ENCODE measurements around the gene MAP4K3.
"Not testable (repeated sequence)": the region's sequence is repeated elsewhere in the genome, so short reads cannot be mapped to it uniquely, and the experiment has no call there.

The MAP4K3 gene

DNA sequence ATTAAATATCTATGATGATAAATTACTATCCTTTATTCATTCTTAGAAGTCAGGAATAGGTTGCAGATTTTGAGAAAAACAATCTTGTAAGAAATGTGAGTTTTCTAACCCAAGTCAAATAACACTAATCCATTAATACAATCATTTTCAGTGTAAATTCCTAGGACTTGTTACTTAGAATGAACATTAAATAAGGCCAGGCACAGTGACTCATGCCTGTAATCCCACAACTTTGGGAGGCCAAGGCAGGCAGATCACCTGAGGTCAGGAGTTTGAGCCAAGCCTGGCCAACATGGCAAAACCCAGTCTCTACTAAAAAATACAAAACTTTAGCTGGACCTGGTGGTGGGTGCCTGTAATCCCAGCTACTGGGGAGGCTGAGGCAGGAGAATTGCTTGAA, 147.5 kb downstream of the MAP4K3 start:
- DNase-seq, result no peak

DNA sequence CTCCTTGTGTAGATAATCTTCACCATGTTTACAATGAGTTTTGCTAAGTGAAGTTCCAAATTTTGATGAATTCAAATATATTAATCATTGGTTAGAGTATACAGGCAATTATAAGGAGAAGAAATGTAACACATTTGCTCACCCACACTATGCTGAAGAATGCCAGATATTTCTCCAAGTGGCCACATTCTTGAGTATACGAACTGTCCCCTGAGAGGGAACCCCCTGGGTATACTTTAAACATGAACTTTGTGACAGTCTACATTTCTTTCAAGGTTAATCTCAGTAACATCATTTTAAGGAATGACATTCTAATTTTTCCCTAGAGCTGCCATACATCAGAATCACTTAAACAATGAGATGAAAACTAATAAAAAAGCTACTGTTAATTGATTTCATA, 153.5 kb downstream of the MAP4K3 start:
- no peak for DNase-seq

DNA sequence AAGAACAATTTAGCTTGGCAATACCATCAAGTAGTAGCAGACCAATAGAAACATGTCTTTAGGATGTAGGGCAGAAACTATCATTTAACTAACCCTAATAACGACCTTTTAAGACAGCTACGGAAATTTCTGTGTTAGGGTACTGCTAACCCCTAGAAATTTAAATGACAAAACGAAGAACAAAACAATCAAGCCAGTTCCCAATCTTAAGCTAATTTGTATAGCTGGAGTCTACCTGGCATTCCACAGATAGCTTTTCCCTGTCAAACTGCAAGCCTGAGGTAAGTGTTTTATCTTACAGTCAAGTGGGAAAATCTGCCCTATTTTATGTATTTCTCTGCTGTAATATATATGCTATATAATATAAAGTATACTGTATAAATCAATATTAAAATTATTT, 155.7 kb downstream of the MAP4K3 start:
- DNase-seq, result no peak

- DNase-seq, result no peak
Measured at GRCh38 chr2:39275016-39275415, 162.1 kb downstream of the MAP4K3 start.

- DNase-seq, result no peak
Measured at GRCh38 chr2:39269941-39270340, 167.1 kb downstream of the MAP4K3 start.

DNA sequence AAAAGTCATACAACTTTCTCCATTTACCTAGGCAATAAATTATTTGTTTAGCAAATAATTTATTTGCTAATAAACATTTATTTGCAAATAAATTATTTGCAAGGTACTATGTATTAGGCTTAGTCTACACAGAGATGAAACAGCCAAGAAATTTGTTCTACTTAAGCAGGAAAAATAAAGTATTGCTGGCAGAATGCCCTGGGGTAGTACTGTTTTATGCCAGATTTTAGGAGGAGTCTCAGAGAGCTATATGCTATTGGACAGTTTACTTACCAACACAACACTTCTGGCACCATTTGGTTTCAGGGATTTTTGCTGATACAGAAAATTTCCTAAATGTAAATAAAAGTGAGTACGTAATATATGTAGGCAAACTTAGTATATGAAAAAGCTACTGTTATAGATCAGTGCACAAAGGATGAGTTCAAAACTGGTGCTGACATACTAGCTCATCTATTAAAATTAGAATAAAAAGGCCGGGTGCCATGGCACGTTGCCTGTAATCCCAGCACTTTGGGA, 170.1 kb downstream of the MAP4K3 start:
- DNase-seq, result no peak

GRCh38 chr2:39266139-39266805, 170.8 kb downstream of the MAP4K3 start:
- DNase-seq, result no peak

GRCh38 chr2:39265315-39265714, 171.8 kb downstream of the MAP4K3 start:
- DNase-seq, result no peak

- DNase-seq, result no peak
Measured at GRCh38 chr2:39264733-39265132, 172.4 kb downstream of the MAP4K3 start.

- no peak for DNase-seq
Measured at GRCh38 chr2:39260087-39260486, 177.0 kb downstream of the MAP4K3 start.

DNA sequence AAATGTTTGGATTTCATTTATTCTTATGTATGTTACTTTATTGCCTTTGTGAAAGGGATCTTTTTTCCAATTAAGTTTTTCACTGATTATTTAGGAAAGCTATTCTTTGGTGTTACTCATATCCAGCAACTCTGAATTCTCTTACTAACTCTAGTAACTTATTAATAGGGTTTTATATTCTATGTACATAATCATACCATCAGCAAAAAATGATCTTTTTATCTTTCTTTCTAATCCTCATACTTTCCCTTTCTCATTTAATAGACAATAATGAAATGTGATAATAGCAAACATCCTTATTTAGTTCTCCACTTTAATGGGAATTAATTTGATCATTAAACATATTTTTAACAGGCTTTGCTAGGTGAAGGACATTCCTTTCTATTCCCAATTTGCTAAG, 181.0 kb downstream of the MAP4K3 start:
- no peak for DNase-seq

GRCh38 chr2:39252888-39253518, 184.1 kb downstream of the MAP4K3 start:
- DNase-seq, result no peak

- no peak for DNase-seq
Measured at GRCh38 chr2:39247512-39248043, 189.5 kb downstream of the MAP4K3 start.

- DNase-seq, result no peak
Measured at GRCh38 chr2:39246382-39246980, 190.6 kb downstream of the MAP4K3 start.

- peak; percentile 25 for DNase-seq
Measured at GRCh38 chr2:39244963-39245625, 192.0 kb downstream of the MAP4K3 start.

- DNase-seq, result not testable (repeated sequence)
Measured at GRCh38 chr2:39244241-39244862, 192.7 kb downstream of the MAP4K3 start.

- peak; percentile 14 for DNase-seq
Measured at GRCh38 chr2:39243469-39244123, 193.5 kb downstream of the MAP4K3 start, which contains the start of gene CDKL4. TSS of gene CDKL4 (minus strand) at chr2:39243970.

DNA sequence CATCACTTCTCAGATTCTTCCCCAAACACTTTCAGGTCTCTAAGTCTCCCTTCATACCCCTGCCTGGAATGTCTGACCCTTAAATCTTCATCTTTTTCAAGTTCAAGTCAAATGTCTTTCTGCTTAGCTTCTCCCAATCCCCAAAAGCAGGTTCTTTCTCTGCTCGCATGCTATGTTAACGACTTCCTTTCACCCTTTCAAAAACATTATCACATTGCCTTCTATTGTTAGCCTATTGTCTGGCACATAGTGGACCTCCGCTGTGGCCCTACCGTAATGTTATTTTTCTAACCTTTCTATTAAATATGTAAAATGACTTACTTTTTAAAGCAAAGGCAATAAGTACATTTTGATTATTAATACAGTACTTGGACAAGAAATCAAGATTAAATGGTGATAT, 195.5 kb downstream of the MAP4K3 start:
- no peak for DNase-seq

- no peak for DNase-seq
Measured at GRCh38 chr2:39240758-39241157, 196.3 kb downstream of the MAP4K3 start.

GRCh38 chr2:39234754-39235153, 202.3 kb downstream of the MAP4K3 start:
- DNase-seq, result no peak

GRCh38 chr2:39232141-39232540, 204.9 kb downstream of the MAP4K3 start:
- no peak for DNase-seq
